ENCODE results near the gene SMPDL3B.
"Not testable (repeated sequence)": the region's sequence is repeated elsewhere in the genome, so short reads cannot be mapped to it uniquely, and the experiment has no call there.

The SMPDL3B gene

GRCh38 chr1:27972141-27972540 is 37.3 kb downstream of the SMPDL3B start:
- H3K4me1 Mint-ChIP-seq: peaks cover 7% of the 10 kb centered on the region
- H3K27me3 Mint-ChIP-seq: no peaks in the 10 kb centered on the region
- H3K4me3 Mint-ChIP-seq: no peak overlapping the region
- H3K9me3 Mint-ChIP-seq: no peaks in the 10 kb centered on the region
- ATAC-seq: no peak
- no peak overlapping the region for H3K27ac Mint-ChIP-seq
- H3K36me3 Mint-ChIP-seq: peaks cover 25% of the 10 kb centered on the region

GRCh38 chr1:27973771-27974416 is 39.1 kb downstream of the SMPDL3B start:
- Mint-ChIP-seq H3K27ac (no peak overlapping the region), H3K36me3 (peaks cover 14% of the 10 kb centered on the region), H3K27me3 (no peaks in the 10 kb centered on the region), H3K4me3 (no peak overlapping the region), H3K4me1 (peaks cover 7% of the 10 kb centered on the region), H3K9me3 (no peaks in the 10 kb centered on the region)
- no peak for ATAC-seq

DNA sequence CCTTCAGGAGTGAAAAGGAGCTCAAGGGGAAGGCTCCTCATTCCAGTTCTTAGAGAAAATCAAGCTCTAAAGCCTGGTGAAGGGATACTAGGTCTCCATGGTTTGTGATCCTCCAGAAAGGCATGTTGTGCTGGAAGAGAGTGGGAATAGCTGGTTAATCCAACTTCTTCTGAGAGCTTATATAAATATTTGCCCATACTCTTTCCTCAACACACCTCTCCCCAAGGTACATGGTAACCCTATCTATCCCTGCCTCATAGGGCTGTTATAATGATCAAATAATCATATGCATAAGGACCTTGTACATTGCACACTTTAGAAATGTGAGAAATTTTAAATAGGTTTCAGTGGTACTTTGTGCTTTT is 39.6 kb downstream of the SMPDL3B start:
- Mint-ChIP-seq H3K27ac (no peak overlapping the region), H3K4me3 (no peak overlapping the region), H3K36me3 (peaks cover 14% of the 10 kb centered on the region), H3K4me1 (peaks cover 4% of the 10 kb centered on the region), H3K9me3 (no peaks in the 10 kb centered on the region), H3K27me3 (no peaks in the 10 kb centered on the region)
- no peak for ATAC-seq

DNA sequence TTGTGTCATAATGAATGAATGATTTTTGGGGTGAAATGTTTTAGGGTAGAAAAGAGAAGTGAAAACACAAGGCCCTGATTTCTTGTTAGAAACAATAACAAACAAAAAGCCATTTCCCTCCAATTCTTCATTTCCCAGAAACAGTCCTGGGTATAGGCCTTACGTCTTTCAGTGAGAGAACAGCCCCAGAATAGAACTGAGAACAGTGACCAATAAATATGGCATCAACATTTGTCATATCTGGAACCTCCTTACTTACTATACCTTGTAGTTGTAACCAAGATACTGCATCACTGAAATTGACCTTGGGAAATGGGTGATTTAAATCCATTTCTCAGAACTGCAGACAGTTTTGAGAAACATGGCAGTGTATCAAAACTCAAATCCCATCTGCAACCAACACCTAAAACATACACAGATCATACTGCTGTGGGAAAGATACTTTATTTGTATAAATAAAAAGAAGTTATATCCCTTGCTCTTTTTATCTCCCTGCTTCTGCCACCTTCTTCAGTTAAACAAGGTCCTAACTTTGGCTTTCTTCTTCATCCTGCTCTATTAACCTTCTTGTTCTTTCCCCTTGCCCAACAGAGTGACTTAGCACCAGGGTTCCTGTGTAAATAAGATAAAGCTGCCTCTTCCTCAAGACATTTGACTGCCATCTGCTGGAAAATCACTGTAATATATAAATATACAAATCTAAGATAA is 44.5 kb downstream of the SMPDL3B start:
- Mint-ChIP-seq H3K9me3 (no peaks in the 10 kb centered on the region), H3K27ac (no peak overlapping the region), H3K4me1 (no peaks in the 10 kb centered on the region), H3K27me3 (no peaks in the 10 kb centered on the region), H3K36me3 (peaks cover 7% of the 10 kb centered on the region), H3K4me3 (no peak overlapping the region)
- ATAC-seq: no peak

DNA sequence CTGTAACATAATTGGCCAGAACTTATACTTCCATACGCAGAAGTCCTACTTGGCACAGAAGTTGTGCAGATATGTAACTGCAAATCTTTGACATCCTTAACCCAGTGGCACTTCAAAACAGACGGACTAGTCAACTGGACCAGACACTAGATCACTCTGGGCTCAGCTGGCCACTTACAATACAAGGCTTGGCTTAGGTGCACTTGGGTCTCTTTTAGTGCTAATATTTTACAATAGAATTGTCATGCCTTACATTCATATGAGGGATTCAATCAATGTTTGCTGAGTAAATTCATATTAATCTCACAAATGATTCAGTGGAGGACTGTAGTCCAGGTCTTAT is 45.0 kb downstream of the SMPDL3B start:
- no peaks in the 10 kb centered on the region for H3K9me3 Mint-ChIP-seq
- H3K36me3 Mint-ChIP-seq: peaks cover 10% of the 10 kb centered on the region
- H3K4me1 Mint-ChIP-seq: no peaks in the 10 kb centered on the region
- no peaks in the 10 kb centered on the region for H3K27me3 Mint-ChIP-seq
- ATAC-seq: no peak
- H3K4me3 Mint-ChIP-seq: no peak overlapping the region
- no peak overlapping the region for H3K27ac Mint-ChIP-seq

GRCh38 chr1:27980216-27980845 is 45.5 kb downstream of the SMPDL3B start:
- no peak overlapping the region for H3K27ac Mint-ChIP-seq
- peaks cover 15% of the 10 kb centered on the region for H3K36me3 Mint-ChIP-seq
- ATAC-seq: no peak
- H3K27me3 Mint-ChIP-seq: no peaks in the 10 kb centered on the region
- no peak overlapping the region for H3K4me3 Mint-ChIP-seq
- no peaks in the 10 kb centered on the region for H3K4me1 Mint-ChIP-seq
- H3K9me3 Mint-ChIP-seq: no peaks in the 10 kb centered on the region

DNA sequence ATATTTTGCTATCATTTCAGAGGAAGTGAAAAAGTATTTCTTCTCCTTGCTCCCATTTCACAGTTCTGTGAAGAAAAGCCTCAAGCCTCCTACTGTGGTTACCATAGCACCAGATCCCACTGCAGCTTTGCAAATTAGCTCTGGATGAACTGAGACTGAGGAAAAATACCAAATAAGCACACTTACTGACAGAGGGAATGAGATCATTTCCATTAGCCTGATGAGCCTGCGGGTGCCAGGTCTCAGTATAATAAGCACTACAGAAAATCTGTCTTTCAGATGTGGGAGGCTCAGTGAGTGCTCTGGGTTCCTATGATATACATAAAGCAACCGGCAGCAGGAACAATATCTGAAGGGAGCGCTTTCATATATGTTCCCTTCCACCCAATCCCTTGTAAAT is 46.3 kb downstream of the SMPDL3B start:
- Mint-ChIP-seq H3K36me3 (peaks cover 19% of the 10 kb centered on the region), H3K4me1 (no peaks in the 10 kb centered on the region), H3K27ac (no peak overlapping the region)

GRCh38 chr1:27990920-27991537 is 56.2 kb downstream of the SMPDL3B start:
- Mint-ChIP-seq H3K36me3 (peaks cover 50% of the 10 kb centered on the region), H3K4me3 (no peak overlapping the region), H3K9me3 (no peaks in the 10 kb centered on the region), H3K27me3 (no peaks in the 10 kb centered on the region), H3K27ac (no peak overlapping the region), H3K4me1 (no peaks in the 10 kb centered on the region)
- no peak for ATAC-seq

More for the DNA sequence above, 46.3 kb downstream of the SMPDL3B start:
- no peaks in the 10 kb centered on the region for H3K9me3 Mint-ChIP-seq
- no peak for ATAC-seq
- H3K27me3 Mint-ChIP-seq: no peaks in the 10 kb centered on the region
- no peak overlapping the region for H3K4me3 Mint-ChIP-seq

GRCh38 chr1:27992276-27992675 is 57.5 kb downstream of the SMPDL3B start:
- H3K4me3 Mint-ChIP-seq: no peak overlapping the region
- H3K27me3 Mint-ChIP-seq: no peaks in the 10 kb centered on the region
- H3K27ac Mint-ChIP-seq: no peak overlapping the region
- H3K36me3 Mint-ChIP-seq: peaks cover 56% of the 10 kb centered on the region
- no peaks in the 10 kb centered on the region for H3K9me3 Mint-ChIP-seq
- H3K4me1 Mint-ChIP-seq: no peaks in the 10 kb centered on the region
- no peak for ATAC-seq

DNA sequence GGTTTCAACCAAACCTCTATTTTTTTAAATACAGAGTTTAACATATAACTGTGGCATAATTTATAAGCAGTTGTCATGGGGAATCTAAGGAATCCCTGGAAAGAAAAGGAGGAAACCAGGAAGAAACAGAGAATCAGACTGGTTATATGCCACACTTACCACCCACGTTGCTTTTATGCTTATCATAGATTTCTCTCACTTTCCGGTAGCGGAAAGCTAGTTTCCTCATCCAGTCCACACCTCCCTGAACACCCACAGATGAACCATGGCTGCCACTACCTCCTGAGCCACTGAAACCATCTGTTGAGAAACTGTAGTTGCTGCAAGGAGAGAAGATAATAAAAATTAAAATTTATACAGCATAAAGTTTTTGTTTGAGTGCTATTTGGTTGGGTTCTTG is 58.4 kb downstream of the SMPDL3B start:
- ATAC-seq: no peak
- Mint-ChIP-seq H3K9me3 (no peaks in the 10 kb centered on the region), H3K4me3 (no peak overlapping the region), H3K27ac (no peak overlapping the region), H3K4me1 (no peaks in the 10 kb centered on the region), H3K36me3 (peaks cover 60% of the 10 kb centered on the region), H3K27me3 (no peaks in the 10 kb centered on the region)

DNA sequence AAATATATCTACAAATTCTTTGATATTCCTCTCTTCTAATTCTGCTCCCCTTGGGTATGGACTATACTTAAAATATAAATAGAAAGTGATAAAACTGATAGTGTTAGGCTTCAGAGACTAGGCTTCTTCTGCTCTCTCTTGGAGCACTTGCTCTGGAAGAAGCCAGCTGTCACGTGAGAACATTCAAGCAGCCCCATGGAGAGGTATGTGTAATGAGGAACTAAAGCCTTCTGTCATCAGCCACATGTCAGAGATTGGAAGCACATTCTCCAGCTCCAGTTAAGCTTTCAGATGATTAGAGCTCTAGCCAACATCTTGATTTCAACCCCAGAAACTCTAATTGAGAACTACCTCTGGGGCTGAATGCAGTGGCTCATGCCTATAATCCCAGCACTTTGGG is 59.3 kb downstream of the SMPDL3B start:
- no peak overlapping the region for H3K4me3 Mint-ChIP-seq
- no peaks in the 10 kb centered on the region for H3K9me3 Mint-ChIP-seq
- H3K4me1 Mint-ChIP-seq: no peaks in the 10 kb centered on the region
- no peak overlapping the region for H3K27ac Mint-ChIP-seq
- ATAC-seq: no peak
- peaks cover 56% of the 10 kb centered on the region for H3K36me3 Mint-ChIP-seq
- no peaks in the 10 kb centered on the region for H3K27me3 Mint-ChIP-seq

GRCh38 chr1:27994526-27994925 is 59.7 kb downstream of the SMPDL3B start:
- ATAC-seq, H3K4me1 Mint-ChIP-seq, H3K4me3 Mint-ChIP-seq, H3K27me3 Mint-ChIP-seq, H3K9me3 Mint-ChIP-seq, H3K27ac Mint-ChIP-seq: not testable (repeated sequence)
- peaks cover 56% of the 10 kb centered on the region for H3K36me3 Mint-ChIP-seq

- Mint-ChIP-seq H3K27me3 (no peaks in the 10 kb centered on the region), H3K36me3 (peaks cover 47% of the 10 kb centered on the region), H3K9me3 (no peaks in the 10 kb centered on the region), H3K4me3 (no peak overlapping the region), H3K4me1 (no peaks in the 10 kb centered on the region), H3K27ac (no peak overlapping the region)
- ATAC-seq: no peak
These were observed 64.3 kb downstream of the SMPDL3B start for GRCh38 chr1:27999055-27999454.

- Mint-ChIP-seq H3K36me3 (peaks cover 52% of the 10 kb centered on the region), H3K27ac (no peak overlapping the region)
These were observed 67.8 kb downstream of the SMPDL3B start for GRCh38 chr1:28002600-28002999.

DNA sequence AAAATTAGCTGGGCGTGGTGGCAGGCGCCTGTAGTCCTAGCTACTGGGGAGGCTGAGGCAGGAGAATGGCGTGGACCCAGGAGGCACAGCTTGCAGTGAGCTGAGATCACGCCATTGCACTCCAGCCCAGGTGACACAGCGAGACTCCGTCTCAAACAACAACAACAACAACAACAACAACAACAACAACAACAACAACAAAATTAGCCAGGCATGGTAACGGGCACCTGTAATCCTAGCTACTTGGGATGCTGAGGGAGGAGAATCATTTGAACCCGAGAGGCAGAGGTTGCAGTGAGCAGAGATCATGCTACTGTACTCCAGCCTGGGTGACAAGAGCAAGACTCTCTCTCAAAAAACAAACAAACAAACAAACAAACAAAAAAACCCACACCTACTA is 68.3 kb downstream of the SMPDL3B start:
- H3K4me3 Mint-ChIP-seq, H3K9me3 Mint-ChIP-seq, ATAC-seq, H3K27me3 Mint-ChIP-seq, H3K27ac Mint-ChIP-seq, H3K4me1 Mint-ChIP-seq: not testable (repeated sequence)
- peaks cover 47% of the 10 kb centered on the region for H3K36me3 Mint-ChIP-seq

More at GRCh38 chr1:28002600-28002999, 67.8 kb downstream of the SMPDL3B start:
- no peak for ATAC-seq
- H3K9me3 Mint-ChIP-seq: no peaks in the 10 kb centered on the region
- no peaks in the 10 kb centered on the region for H3K4me1 Mint-ChIP-seq
- H3K4me3 Mint-ChIP-seq: no peak overlapping the region
- H3K27me3 Mint-ChIP-seq: no peaks in the 10 kb centered on the region

Measured in stimulated activated memory B cell treated with anti-CD40 and anti-IgM and Interleukin-4, amounts not matched to agents 10 μg/mL and 1 μg/mL and 100 μg/mL, for 72 hours (primary cell).